Amniotic epithelial cell (primary cell): ENCODE data around the gene IPO13.

Experiments used
- DNase-seq: peaks from one replicate; pipeline ENCODE4 v3.0.0-alpha.2; 2010; ENCODE audit warnings: low read depth

The IPO13 gene

GRCh38 chr1:44012404-44012803 lies 65.7 kb downstream of the IPO13 start:
- no peak for DNase-seq

- DNase-seq, result no peak
Observed at GRCh38 chr1:44012941-44013609, 66.3 kb downstream of the IPO13 start.

GRCh38 chr1:44013949-44014348 lies 67.2 kb downstream of the IPO13 start:
- DNase-seq, result no peak

- DNase-seq, result no peak
Observed at GRCh38 chr1:44014365-44015104, 67.8 kb downstream of the IPO13 start.

GRCh38 chr1:44015206-44015605 lies 68.5 kb downstream of the IPO13 start:
- no peak for DNase-seq

- no peak for DNase-seq
Observed at GRCh38 chr1:44016041-44016889, 69.5 kb downstream of the IPO13 start.

- DNase-seq, result no peak
Observed at GRCh38 chr1:44016890-44017400, 70.2 kb downstream of the IPO13 start.
